Heart left ventricle (tissue), 16 donors: ENCODE results near the gene CFL1. TPM values are rescaled to one million over a fixed set of nuclear protein-coding genes. Genes with fewer than 3 reads are reported as not detected.
A peak's percentile ranks its signal among the peaks of the same experiment; 100 is the strongest.

Source experiments
- ATAC-seq, 4 donors: fragments of 200-7000 bp; cut with Tn5 transposase; one replicate each; pipeline ENCODE4 v1.9.1; 2020 to 2022; ENCODE audit warnings: moderate library complexity in 4 of 4, mild to moderate bottlenecking in 3 of 4, moderate number of reproducible peaks in 1 of 4
- DNase-seq, 5 donors: peaks; one replicate each; pipeline ENCODE4 v3.0.0-alpha.2; 2020
- H3K27ac ChIP-seq, 12 donors: fragments of 200-600 bp; sonication (generic) in 4 of 12; one replicate each; pipeline versions ENCODE4 v1.5.0 to v1.8.0; 2016 to 2022; ENCODE audit warnings: mild to moderate bottlenecking in 2 of 12
- H3K27me3 ChIP-seq, 9 donors: fragments of 200-600 bp; sonication (generic) in 2 of 9; one replicate each; pipeline versions ENCODE4 v1.5.1 to v1.8.0; 2016 to 2022; ENCODE audit warnings: mild to moderate bottlenecking in 3 of 9
- H3K36me3 ChIP-seq, 9 donors: fragments of 200-600 bp; sonication (generic) in 2 of 9; one replicate each; pipeline versions ENCODE4 v1.5.0 to v1.8.0; 2018 to 2022; ENCODE audit warnings: mild to moderate bottlenecking in 2 of 9
- H3K4me1 ChIP-seq, 12 donors: fragments of 200-600 bp; sonication (generic) in 4 of 12; one replicate each; pipeline versions ENCODE4 v1.5.0 to v1.8.0; 2016 to 2022; ENCODE audit warnings: mild to moderate bottlenecking in 3 of 12
- H3K4me3 ChIP-seq, 12 donors: fragments of 200-600 bp; sonication (generic) in 4 of 12; one replicate each; pipeline versions ENCODE4 v1.5.0 to v1.8.0; 2017 to 2022; ENCODE audit warnings: mild to moderate bottlenecking in 9 of 12, moderate library complexity in 4 of 12
- H3K9me3 ChIP-seq, 12 donors: fragments of 200-600 bp; sonication (generic) in 4 of 12; one replicate each; pipeline versions ENCODE4 v1.5.0 to v1.8.0; 2016 to 2022; ENCODE audit warnings: mild to moderate bottlenecking in 1 of 12
- POLR2A ChIP-seq, 2 donors: fragments of 450-650 bp; IDR thresholded peaks; one replicate each; pipeline ENCODE4 v1.6.1; 2017; ENCODE audit warnings: antibody characterized with exemption in 2 of 2, mild to moderate bottlenecking in 2 of 2, moderate library complexity in 2 of 2
- WGBS, 4 donors: extraction: QIAGEN DNeasy Blood & Tissue Kit in 2 of 4; methylation state at CpG; one replicate each; pipeline versions ENCODE4 v1.1.5 to v1.1.7; 2013 to 2018; 5-methylcytosine and 5-hydroxymethylcytosine counted together
- intact Hi-C, 10 donors: fragments of 100-400 bp; cut with DNase I; formaldehyde crosslinking; loops; one replicate each; pipeline versions ENCODE4 v1.11.1 to v1.14.2; 2022
- polyA plus RNA-seq, 2 donors: library from polyadenylated mRNA; stranded (reverse); fragments of 200-250 nt; gene quantifications; one replicate each; pipeline ENCODE4 v1.2.3, GENCODE V29; 2013
- total RNA-seq, 9 donors: library from RNA; depleted of rRNA in 2 of 9; stranded (reverse); fragments of >200 nt in 2 of 9; fragmentation: NEBNext Ultra II Directional in 3 of 9; extraction: Animal tissue kit (Norgen Biotek cat#: 25700) in 3 of 9; gene quantifications; one replicate each; pipeline versions ENCODE4 v1.1.0 to v1.2.4, GENCODE V29; 2016 to 2023
- TF ChIP-seq, protein P1 (sequence below), 12 donors: fragments of 200-600 bp; sonication (generic) in 4 of 12; IDR thresholded peaks; one replicate each; pipeline versions ENCODE4 v1.5.0 to v1.8.0; 2018 to 2022; ENCODE audit warnings: antibody characterized with exemption in 12 of 12, mild to moderate bottlenecking in 5 of 12
- donor health status: ischemic (EF 13 %, LVEDD 7.1; RV severe dilation, severe dysfunction).
- donor health status: healthy with polysubstance abuse.
- donor health status: DM: no; HTN: yes; CAD: no.
- donor health status: DM: no; HTN: no; CAD: no.
- donor health status: ischemic (EF 25% LVEDD 6.9; RV normal size, moderate dysfunction).
- donor health status: ischemic (EF 25% LVEDD 5.7; RV mildly dilated, moderate dysfunction).
- donor health status: healthy.
- donor health status: DM: yes; HTN: yes; CAD: no.
- donor health status: ischemic (EF 35%, LVEDD 5.7; RV mildly dilated, moderate dysfunction).
- donor health status: nonischemic (EF 11% LVEDD 7.7; RV severe dilation, severe dysfunction).
- donor health status: DM: yes; HTN: yes; CAD: no.
- donor health status: PGD.
- donor health status: ischemic (EF 29% LVEDD 5.4; RV normal size, mild dysfunction).
- donor health status: nonischemic (EF 23%, LVEDD 6.1; RV moderate dilation, normal function).

CFL1 gene
- total and polyA plus RNA-seq, 11 donors: 289 to 973 (median 424) TPM

DNA sequence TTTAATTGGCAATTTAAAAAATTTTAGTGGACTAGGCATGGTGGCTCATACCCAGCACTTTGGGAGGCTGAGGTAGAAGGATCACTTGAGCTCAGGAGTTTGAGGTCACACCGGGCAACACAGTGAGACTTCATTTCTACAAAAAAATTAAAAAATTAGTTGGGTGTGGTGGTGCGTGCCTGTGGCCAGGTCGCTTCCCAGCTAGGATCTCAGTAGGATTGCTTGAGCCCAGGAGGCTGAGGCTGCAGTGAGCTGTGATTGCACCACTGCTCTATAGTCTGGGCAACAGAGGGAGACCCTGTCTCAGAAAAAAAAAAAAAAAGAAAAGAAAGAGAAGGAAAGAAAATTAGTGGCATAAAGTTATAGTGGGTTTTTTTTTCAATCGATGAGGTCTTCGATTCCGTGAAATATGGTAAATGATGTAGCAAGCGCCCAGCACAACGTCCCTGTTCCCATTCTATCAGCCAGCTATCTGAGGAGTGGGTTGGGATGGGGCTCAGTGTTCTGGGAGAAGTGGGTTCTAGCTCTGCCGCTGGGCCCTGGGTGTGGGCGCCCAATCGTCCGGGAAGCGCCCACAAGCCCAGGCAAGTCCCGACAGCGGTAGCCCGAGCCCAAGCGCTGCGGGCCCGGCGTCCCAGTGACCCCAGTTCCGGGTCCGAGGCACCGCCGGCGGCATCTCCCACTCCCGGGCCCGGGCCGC is 40.8 kb upstream of the CFL1 start:
- H3K27me3 ChIP-seq: peaks cover 0 to 15% (median 0%) of the 10 kb centered on the region in 9 donors
- ATAC-seq (no peak), DNase-seq (no peak)
- peak overlapping the region; percentile 41 to 81 (median 61) for H3K4me3 ChIP-seq
- intact Hi-C loops: no loop called here
- H3K36me3 ChIP-seq: no peaks in the 10 kb centered on the region
- no peaks in the 10 kb centered on the region for H3K9me3 ChIP-seq
- TF ChIP-seq POLR2A (IDR thresholded peaks at IDR 0.05): no peak
- TF ChIP-seq, protein P1, sequence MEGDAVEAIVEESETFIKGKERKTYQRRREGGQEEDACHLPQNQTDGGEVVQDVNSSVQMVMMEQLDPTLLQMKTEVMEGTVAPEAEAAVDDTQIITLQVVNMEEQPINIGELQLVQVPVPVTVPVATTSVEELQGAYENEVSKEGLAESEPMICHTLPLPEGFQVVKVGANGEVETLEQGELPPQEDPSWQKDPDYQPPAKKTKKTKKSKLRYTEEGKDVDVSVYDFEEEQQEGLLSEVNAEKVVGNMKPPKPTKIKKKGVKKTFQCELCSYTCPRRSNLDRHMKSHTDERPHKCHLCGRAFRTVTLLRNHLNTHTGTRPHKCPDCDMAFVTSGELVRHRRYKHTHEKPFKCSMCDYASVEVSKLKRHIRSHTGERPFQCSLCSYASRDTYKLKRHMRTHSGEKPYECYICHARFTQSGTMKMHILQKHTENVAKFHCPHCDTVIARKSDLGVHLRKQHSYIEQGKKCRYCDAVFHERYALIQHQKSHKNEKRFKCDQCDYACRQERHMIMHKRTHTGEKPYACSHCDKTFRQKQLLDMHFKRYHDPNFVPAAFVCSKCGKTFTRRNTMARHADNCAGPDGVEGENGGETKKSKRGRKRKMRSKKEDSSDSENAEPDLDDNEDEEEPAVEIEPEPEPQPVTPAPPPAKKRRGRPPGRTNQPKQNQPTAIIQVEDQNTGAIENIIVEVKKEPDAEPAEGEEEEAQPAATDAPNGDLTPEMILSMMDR (IDR thresholded peaks at IDR 0.05): no peak
- WGBS, 4 donors: 24 to 60% (median 32%) methylated on average over 13 to 28 of the region's 28 CpGs
- H3K27ac ChIP-seq: peak overlapping the region in 5 of 12 donors; percentile 63 to 82 (median 69)
- peaks cover 0 to 38% (median 24%) of the 10 kb centered on the region in 12 donors for H3K4me1 ChIP-seq

DNA sequence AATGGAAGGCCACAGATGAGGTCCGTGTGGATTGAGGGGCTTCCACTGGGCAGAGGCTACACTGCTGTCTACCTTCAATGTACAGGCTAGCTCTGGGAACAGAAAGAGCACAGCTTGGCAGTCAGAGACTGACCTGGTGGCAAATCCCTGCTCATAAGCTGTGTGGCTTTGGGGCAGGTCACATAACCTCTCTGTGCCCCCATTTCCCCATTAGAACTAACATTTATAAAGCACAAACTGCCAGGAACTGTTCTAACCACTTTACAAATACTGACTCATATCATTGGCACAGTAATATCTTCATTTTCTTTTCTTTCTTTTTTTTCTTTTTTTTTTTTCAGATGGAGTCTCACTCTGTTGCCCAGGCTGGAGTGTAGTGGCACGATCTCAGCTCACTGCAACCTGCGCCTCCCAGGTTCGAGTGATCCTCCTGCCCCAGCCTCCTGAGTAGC is 39.1 kb upstream of the CFL1 start:
- peaks cover 7 to 56% (median 40%) of the 10 kb centered on the region in 12 donors for H3K4me1 ChIP-seq
- H3K4me3 ChIP-seq: no peak overlapping the region
- H3K9me3 ChIP-seq: no peaks in the 10 kb centered on the region
- no peak for DNase-seq
- H3K36me3 ChIP-seq: no peaks in the 10 kb centered on the region
- peaks cover 0 to 15% (median 0%) of the 10 kb centered on the region in 9 donors for H3K27me3 ChIP-seq
- ATAC-seq: no peak
- no peak for TF ChIP-seq POLR2A (IDR thresholded peaks at IDR 0.05)
- TF ChIP-seq, protein P1 (IDR thresholded peaks at IDR 0.05): no peak
- WGBS, 4 donors: 93 to 95% (median 94%) methylated on average over 4 of the region's 4 CpGs
- intact Hi-C loops: no loop called here
- H3K27ac ChIP-seq: no peak overlapping the region

DNA sequence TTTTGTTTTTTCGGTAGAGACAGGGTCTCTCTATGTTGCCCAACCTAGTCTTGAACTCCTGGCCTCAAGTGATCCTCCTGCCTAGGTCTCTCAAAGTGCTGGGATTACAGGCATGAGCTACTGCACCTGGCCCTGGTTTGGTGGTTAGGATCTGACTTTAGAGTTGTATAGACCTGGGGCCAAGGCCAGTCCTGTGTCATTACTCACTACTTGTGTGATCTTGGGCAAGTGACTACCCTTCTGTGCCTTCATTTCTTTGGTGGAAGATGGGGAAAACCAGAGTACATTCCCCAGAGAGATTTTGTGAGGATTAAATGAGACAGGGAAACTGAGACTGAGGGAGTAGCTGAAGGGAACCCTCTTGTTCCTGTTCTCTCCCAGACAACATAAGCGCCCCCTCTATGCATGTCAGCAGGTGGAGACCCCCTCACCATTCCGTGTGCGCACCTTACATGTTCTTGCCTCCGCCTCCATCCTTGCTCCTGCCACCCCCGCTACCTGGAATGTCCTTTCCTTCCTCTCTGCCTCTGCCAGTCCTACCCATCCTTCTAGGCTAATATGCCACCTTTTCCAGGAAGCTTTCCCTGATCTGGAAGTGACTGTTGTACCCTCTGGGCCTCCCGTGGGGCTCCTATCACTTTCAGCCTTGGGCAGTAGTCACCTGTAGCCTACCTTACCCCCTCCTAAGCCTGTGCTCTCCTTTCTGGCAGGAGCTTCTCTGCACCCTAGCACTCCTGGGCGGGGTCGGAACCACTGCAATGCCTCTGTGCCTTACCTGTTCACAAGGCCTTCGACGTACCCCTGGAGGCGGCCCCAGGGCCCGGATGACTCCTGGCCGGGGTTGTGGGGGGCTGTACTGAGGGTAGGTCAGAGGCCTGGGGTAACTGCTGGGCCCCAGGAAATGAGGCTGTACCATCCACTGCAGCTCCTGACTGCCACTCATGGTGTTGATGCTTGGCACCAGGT is 38.3 kb upstream of the CFL1 start:
- DNase-seq: peak in 1 of 5 donors; percentile 51
- H3K4me1 ChIP-seq: peaks cover 9 to 63% (median 43%) of the 10 kb centered on the region in 12 donors
- no peaks in the 10 kb centered on the region for H3K9me3 ChIP-seq
- H3K27me3 ChIP-seq: peaks cover 0 to 15% (median 0%) of the 10 kb centered on the region in 9 donors
- ATAC-seq: no peak
- no peak overlapping the region for H3K27ac ChIP-seq
- TF ChIP-seq POLR2A (IDR thresholded peaks at IDR 0.05): no peak
- TF ChIP-seq, protein P1 (IDR thresholded peaks at IDR 0.05): no peak
- H3K4me3 ChIP-seq: no peak overlapping the region
- H3K36me3 ChIP-seq: no peaks in the 10 kb centered on the region
- 93 to 97% (median 95%) methylated on average over 12 to 14 of the region's 14 CpGs for WGBS, 4 donors
- intact Hi-C loops: no loop called here
